OCI-LY1 (cell line): ENCODE measurements around the gene PTPRA.

Experiments
- H2AFZ ChIP-seq: fragments of 200-600 bp; sonication (generic), shearing (Covaris generic); 2 replicates; pipeline ENCODE4 v1.6.0; 2014; ENCODE audit warnings: antibody characterized with exemption, mild to moderate bottlenecking, low read length
- H3F3A ChIP-seq: fragments of 200-600 bp; sonication (generic), shearing (Covaris generic); 2 replicates; pipeline ENCODE4 v1.6.0; 2014; ENCODE audit warnings: mild to moderate bottlenecking, antibody characterized with exemption, low read length, moderate library complexity; ENCODE audit not compliant: insufficient read depth
- H3K27ac ChIP-seq: fragments of 200-600 bp; sonication (generic); 2 replicates; pipeline ENCODE4 v1.5.1; 2014; ENCODE audit warnings: low read length, mixed run types, mild to moderate bottlenecking, low read depth; ENCODE audit not compliant: poor library complexity, severe bottlenecking
- H3K27me3 ChIP-seq: fragments of 200-600 bp; sonication (generic); 2 replicates; pipeline ENCODE4 v1.6.0; 2014; ENCODE audit warnings: antibody characterized with exemption, mild to moderate bottlenecking, low read length, moderate library complexity; ENCODE audit not compliant: insufficient read depth
- H3K36me3 ChIP-seq: fragments of 200-600 bp; sonication (generic); 2 replicates; pipeline ENCODE4 v1.6.1; 2014; ENCODE audit warnings: mild to moderate bottlenecking, antibody characterized with exemption, low read length, moderate library complexity, mixed read lengths; ENCODE audit not compliant: insufficient read depth
- H3K4me1 ChIP-seq: fragments of 200-600 bp; sonication (generic); 2 replicates; pipeline ENCODE4 v1.5.1; 2014; ENCODE audit warnings: mild to moderate bottlenecking, low read length, moderate library complexity; ENCODE audit not compliant: insufficient read depth, severe bottlenecking
- H3K4me2 ChIP-seq: fragments of 200-600 bp; sonication (generic), shearing (Covaris generic); 2 replicates; pipeline ENCODE4 v1.6.1; 2014; ENCODE audit warnings: low read length
- H3K4me3 ChIP-seq: fragments of 200-600 bp; sonication (generic); 2 replicates; pipeline ENCODE4 v1.5.1; 2014; ENCODE audit warnings: low read length, low read depth, mild to moderate bottlenecking, mixed read lengths; ENCODE audit not compliant: poor library complexity, severe bottlenecking
- H3K79me2 ChIP-seq: fragments of 200-600 bp; shearing (Covaris generic); 2 replicates; pipeline ENCODE4 v1.6.1; 2016; ENCODE audit warnings: mixed run types, low read length, mixed read lengths; ENCODE audit not compliant: insufficient read depth
- H3K9ac ChIP-seq: fragments of 200-600 bp; sonication (generic), shearing (Covaris generic); 2 replicates; pipeline ENCODE4 v1.6.1; 2014; ENCODE audit warnings: mild to moderate bottlenecking, low read length, mixed read lengths
- H3K9me2 ChIP-seq: fragments of 200-600 bp; sonication (generic), shearing (Covaris generic); 2 replicates; pipeline ENCODE4 v1.6.1; 2014; ENCODE audit warnings: low read depth, mild to moderate bottlenecking, low read length, mixed read lengths
- H3K9me3 ChIP-seq: fragments of 200-600 bp; shearing (Covaris generic); 2 replicates; pipeline ENCODE4 v1.6.1; 2014; ENCODE audit warnings: low read length, mixed read lengths
- H4K20me1 ChIP-seq: fragments of 200-600 bp; sonication (generic), shearing (Covaris generic); 2 replicates; pipeline ENCODE4 v1.6.0; 2016; ENCODE audit warnings: mild to moderate bottlenecking, low read length; ENCODE audit not compliant: insufficient read depth
- CTCF ChIP-seq: fragments of 200-600 bp; sonication (generic), shearing (Covaris generic); IDR thresholded peaks from 2 replicates; pipeline ENCODE4 v1.5.1; 2017; ENCODE audit warnings: mild to moderate bottlenecking, antibody characterized with exemption, low read length, moderate library complexity, mixed read lengths
- EZH2 ChIP-seq: fragments of 200-600 bp; sonication (generic), shearing (Covaris generic); IDR thresholded peaks from 2 replicates; pipeline ENCODE4 v1.8.0; 2017; ENCODE audit warnings: borderline replicate concordance, mixed run types, mild to moderate bottlenecking, antibody characterized with exemption, low read length, moderate library complexity, mixed read lengths

PTPRA gene

GRCh38 chr20:3031524-3032147, 158.4 kb downstream of the PTPRA start:
- H3K4me3 ChIP-seq, result no peak overlapping the region
- H3K9ac ChIP-seq, result no peak overlapping the region
- H3K4me2 ChIP-seq, result no peak overlapping the region
- no peaks in the 10 kb centered on the region for H3K9me3 ChIP-seq
- H3K36me3 ChIP-seq, result peaks cover 78% of the 10 kb centered on the region
- no peaks in the 10 kb centered on the region for H3K27me3 ChIP-seq
- H3K4me1 ChIP-seq, result no peaks in the 10 kb centered on the region
- H2AFZ ChIP-seq, result no peak overlapping the region
- H3K27ac ChIP-seq, result no peak overlapping the region
- no peaks in the 10 kb centered on the region for H3F3A ChIP-seq
- no peaks in the 10 kb centered on the region for H3K9me2 ChIP-seq
- no peaks in the 10 kb centered on the region for H3K79me2 ChIP-seq
- no peak for TF ChIP-seq CTCF
- no peak for TF ChIP-seq EZH2
- no peaks in the 10 kb centered on the region for H4K20me1 ChIP-seq

- Histone ChIP-seq H3K27me3 (no peaks in the 10 kb centered on the region), H3K4me2 (no peak overlapping the region), H3K4me3 (no peak overlapping the region), H3K9me2 (no peaks in the 10 kb centered on the region), H3K4me1 (no peaks in the 10 kb centered on the region), H3K79me2 (no peaks in the 10 kb centered on the region), H4K20me1 (no peaks in the 10 kb centered on the region), H3K36me3 (peaks cover 78% of the 10 kb centered on the region), H3F3A (no peaks in the 10 kb centered on the region), H3K9ac (no peak overlapping the region), H3K27ac (no peak overlapping the region), H2AFZ (no peak overlapping the region), H3K9me3 (no peaks in the 10 kb centered on the region)
- TF ChIP-seq CTCF (no peak), EZH2 (no peak)
Observed at GRCh38 chr20:3032624-3033023, 159.3 kb downstream of the PTPRA start.

GRCh38 chr20:3037654-3038053, 164.4 kb downstream of the PTPRA start:
- H3K4me1 ChIP-seq, result no peaks in the 10 kb centered on the region
- no peaks in the 10 kb centered on the region for H3F3A ChIP-seq
- no peaks in the 10 kb centered on the region for H4K20me1 ChIP-seq
- H3K4me2 ChIP-seq, result no peak overlapping the region
- no peak overlapping the region for H3K9ac ChIP-seq
- no peaks in the 10 kb centered on the region for H3K9me2 ChIP-seq
- no peak overlapping the region for H3K4me3 ChIP-seq
- no peaks in the 10 kb centered on the region for H3K9me3 ChIP-seq
- no peaks in the 10 kb centered on the region for H3K27me3 ChIP-seq
- peaks cover 68% of the 10 kb centered on the region for H3K36me3 ChIP-seq
- TF ChIP-seq EZH2 (no peak), CTCF (no peak)
- H3K79me2 ChIP-seq, result no peaks in the 10 kb centered on the region
- H2AFZ ChIP-seq, result no peak overlapping the region
- no peak overlapping the region for H3K27ac ChIP-seq
